CD4-positive, alpha-beta T cell treated with Interleukin-6 for 4 hours (primary cell): ENCODE measurements around the gene ITPR2.
"Not testable (repeated sequence)": the region's sequence is repeated elsewhere in the genome, so short reads cannot be mapped to it uniquely, and the experiment has no call there.

Experiments
- DNase-seq: peaks from one replicate; pipeline ENCODE4 v3.0.0-alpha.2; 2020; ENCODE audit warnings: mixed read lengths

ITPR2 gene

GRCh38 chr12:26750531-26751175 is 82.3 kb downstream of the ITPR2 start:
- no peak for DNase-seq

DNA sequence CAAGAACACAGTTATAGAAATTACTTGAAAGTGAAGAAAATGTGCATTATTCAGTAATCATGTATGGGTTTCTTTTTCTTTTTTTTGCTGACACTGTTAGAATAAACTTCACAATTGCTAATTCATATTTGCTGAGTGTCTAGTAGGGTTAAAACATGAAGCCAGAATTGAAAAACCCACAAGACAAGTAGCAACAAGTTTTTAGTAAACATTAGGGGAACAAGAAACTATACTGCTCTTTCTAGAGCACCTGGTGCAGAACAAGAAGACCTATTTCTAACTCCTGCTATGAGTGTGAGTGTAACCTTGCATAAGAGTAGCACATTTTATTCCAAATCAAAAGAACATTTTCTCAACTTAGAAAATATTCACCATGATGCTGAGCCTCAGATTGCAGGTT is 83.2 kb downstream of the ITPR2 start:
- no peak for DNase-seq

DNA sequence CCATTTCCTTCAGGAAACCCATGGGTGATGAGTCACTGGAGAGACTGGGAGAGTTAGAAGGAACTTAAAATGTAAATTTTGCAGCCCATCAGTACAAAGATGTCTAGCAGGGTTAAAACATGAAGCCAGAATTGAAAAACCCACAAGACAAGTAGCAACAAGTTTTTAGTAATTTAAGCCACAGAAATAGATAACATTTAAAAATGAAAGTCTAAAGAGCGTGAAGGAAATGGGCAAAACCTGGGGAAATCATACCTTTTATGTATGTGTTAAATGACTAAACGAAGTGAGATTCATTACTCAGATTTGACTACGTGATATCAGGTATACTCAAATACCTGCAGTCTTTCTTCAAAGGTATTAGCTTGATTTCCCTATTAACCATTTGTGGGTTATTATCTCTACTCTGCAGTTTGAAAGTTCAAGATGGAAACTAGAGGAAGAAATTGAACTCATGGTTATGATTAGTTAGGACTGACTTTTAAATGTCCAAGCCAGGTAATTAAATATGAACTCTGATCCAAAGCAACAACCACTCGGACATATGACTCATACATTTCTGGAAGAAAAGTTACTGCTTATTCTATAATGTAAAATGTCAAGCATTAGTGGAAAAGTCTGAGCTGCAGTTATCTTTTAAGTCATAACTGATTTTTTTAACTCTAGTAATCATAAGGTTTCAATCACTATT is 84.1 kb downstream of the ITPR2 start:
- DNase-seq, result no peak

DNA sequence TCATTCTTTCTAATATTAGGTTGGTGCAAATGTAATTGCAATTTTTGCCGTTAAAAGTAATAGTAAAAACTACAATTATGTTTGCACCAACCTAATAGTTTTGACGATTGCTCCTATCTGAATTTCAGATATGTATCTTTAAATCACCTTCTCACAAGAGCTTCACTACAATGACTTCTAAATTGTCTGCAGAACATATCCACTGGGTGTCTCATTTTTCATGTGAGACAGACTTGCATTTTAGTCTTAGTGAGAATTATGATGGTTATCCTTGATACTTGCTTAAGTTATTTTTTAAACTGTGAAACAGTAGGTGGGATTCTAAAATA is 84.6 kb downstream of the ITPR2 start:
- DNase-seq, result no peak

DNA sequence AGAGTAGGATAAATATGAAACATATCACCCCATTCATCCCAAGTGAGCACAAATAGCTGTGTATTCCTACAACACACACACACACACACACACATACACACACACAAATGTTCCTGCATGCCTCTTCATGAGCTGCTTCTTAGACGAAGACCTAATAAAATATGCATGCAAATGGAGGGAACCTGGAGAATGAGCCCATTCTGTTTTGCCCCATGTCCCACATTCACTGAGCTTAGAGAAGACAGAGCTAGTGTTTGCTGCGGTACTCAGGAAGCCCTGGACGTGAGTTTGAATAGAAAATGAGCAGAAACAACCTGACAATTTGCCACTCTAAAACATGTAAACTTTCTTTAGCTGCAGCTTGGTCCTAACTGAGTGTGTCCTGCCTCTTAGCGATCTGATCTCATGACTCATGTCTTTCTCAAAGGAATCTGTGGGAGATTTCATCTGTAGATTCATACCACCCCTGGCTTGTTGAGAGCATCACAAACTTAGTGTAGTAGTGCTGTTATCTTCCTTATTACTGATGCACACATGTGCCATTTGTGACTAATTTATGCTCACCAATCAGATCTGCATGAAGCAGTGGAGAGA is 86.8 kb downstream of the ITPR2 start:
- DNase-seq, result no peak

- no peak for DNase-seq
These were observed 88.1 kb downstream of the ITPR2 start for GRCh38 chr12:26744697-26745440.

DNA sequence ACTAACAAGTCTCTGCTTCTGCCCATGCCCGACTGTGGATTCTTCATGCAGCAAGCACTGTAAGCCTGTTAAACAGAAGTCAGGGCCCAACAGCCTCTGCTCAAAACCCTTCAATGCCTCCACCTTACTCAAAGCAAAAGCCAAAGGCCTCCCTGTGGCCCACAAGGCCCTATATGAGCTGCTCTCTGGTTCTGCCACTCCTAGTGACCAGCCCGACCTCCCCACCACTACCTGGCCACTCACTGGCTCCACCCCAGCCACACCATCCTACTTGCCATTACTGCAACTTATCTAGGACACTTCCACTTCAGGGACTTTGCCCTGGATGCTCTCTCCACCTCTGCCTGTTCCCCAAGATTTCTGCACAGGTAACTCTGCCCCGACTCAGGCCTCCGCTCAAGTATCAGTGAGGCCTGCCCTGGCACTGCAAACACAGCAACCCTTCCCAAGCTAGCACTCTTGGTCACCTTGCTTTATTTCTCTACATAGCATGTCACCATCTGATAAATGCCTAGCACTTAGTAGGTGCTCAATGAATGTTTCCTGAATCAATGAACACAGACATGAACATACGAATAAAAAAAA is 88.9 kb downstream of the ITPR2 start:
- DNase-seq, result no peak

- DNase-seq, result no peak
These were observed 91.3 kb downstream of the ITPR2 start for GRCh38 chr12:26741584-26742227.

GRCh38 chr12:26740991-26741390 is 92.0 kb downstream of the ITPR2 start:
- no peak for DNase-seq

DNA sequence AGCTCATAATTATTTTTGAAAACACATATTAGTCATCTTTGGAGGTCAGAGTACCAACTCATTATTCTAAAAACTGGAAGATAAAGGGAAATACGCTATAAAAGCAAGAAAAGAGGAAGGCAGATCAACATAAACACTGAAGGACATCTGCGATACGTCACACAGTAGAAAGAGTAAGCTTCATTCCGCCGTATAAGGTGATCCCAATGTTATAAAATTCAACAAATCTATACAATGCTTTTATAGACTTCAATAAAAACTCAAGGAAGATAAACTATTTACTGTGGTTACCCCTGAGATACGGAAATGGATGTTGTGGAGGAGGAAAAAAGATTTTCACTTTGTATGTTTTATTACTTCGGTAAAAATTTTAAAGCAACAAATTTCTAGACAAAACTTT is 92.6 kb downstream of the ITPR2 start:
- DNase-seq, result no peak

GRCh38 chr12:26737487-26738030 is 95.4 kb downstream of the ITPR2 start:
- DNase-seq, result no peak

- DNase-seq, result no peak
These were observed 96.2 kb downstream of the ITPR2 start for GRCh38 chr12:26736563-26737486.

- no peak for DNase-seq
These were observed 97.8 kb downstream of the ITPR2 start for GRCh38 chr12:26735249-26735639.

GRCh38 chr12:26734510-26735248 is 98.3 kb downstream of the ITPR2 start:
- DNase-seq, result no peak

DNA sequence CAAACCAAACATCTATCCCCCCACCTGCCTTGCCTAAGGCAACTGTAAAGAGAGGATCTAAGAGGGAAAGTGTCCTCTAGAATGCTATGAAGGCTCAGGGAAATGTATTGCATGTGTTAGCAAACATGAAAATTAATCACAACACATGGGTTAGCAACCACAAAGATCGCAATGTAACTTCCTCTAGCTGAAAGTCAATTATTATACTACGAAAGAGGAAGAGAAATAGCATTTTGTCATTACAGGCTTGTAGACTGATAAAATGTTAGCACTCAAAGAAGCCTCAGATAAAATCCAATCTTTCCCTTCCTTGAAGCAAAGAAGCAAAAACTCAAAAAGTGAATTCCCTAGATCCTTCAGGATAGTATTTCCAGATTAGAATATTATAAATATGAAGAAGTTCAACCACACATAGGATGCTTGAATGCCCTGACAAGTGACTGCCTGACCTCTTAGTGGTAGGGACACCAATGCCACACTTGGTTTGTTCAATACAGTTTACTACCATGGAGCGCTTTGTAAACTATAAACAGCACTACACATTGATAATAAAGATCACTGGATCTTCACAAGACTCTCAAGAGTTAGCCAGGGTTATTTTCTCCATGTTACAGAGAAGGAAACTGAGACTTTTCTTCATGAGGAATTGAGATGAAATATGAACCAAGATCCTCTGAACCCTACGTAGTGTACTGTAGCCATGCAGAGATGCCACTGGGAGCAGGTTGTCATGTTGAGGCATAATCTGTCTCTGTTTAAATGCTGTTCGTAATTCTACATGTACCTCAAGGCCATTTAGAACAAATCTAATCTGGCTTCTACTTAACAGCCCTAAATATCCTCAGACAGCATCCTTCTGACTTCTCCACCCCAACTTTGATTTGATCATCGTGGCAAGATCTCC is 100.7 kb downstream of the ITPR2 start:
- no peak for DNase-seq

- DNase-seq, result no peak
These were observed 102.3 kb downstream of the ITPR2 start for GRCh38 chr12:26730481-26731350.

DNA sequence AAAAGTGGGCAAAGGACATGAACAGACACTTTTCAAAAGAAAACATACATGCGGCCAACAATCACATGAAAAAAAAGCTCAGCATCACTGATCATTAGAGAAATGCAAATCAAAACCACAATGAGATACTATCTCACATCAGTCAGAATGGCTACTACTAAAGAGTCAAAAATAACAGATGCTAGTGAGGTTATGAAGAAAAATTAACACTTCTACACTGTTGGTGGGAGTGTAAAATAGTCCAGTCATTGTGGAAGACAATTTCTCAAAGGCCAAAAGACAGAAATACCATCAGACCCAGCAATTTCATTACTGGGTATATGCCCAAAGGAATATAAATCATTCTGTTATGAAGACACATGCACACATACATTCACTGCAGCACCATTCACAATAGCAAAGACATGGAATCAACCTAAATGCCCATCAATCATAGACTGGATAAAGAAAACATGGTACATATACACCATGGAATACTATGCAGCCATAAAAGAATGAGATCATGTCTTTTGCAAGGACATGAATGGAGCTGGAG is 103.8 kb downstream of the ITPR2 start:
- not testable (repeated sequence) for DNase-seq
